Activated B cell treated with CpG ODN at 0.5 μM for 24 hours (primary cell): ENCODE results near the gene CNTFR. TPM values are rescaled to one million over a fixed set of nuclear protein-coding genes. Genes with fewer than 3 reads are reported as not detected.

Experiments
- ATAC-seq: fragments of 200-7000 bp; cut with Tn5 transposase; one replicate; pipeline ENCODE4 v1.10.0; 2021; ENCODE audit warnings: low read depth, mild to moderate bottlenecking, moderate library complexity
- CTCF ChIA-PET: fragments of 350-600 bp; sonication (Branson Sonifier 250); formaldehyde crosslinking; loops from one replicate; lab custom pipeline; 2021; ENCODE audit warnings: antibody characterized with exemption; lab: Charles Lee
- POLR2A ChIA-PET: fragments of 350-600 bp; sonication (Branson Sonifier 250); formaldehyde crosslinking; loops from one replicate; lab custom pipeline; 2021; ENCODE audit warnings: antibody characterized with exemption; lab: Charles Lee
- DNase-seq: peaks from one replicate; pipeline ENCODE4 v3.0.0; 2022
- H3K27ac Mint-ChIP-seq: one replicate; pipeline ENCODE4 v1.8.0; 2020; ENCODE audit warnings: mixed read lengths
- H3K27me3 Mint-ChIP-seq: one replicate; pipeline ENCODE4 v1.8.0; 2021; ENCODE audit warnings: mixed read lengths
- H3K36me3 Mint-ChIP-seq: one replicate; pipeline ENCODE4 v1.8.0; 2021; ENCODE audit warnings: low read depth, mixed read lengths
- H3K4me1 Mint-ChIP-seq: one replicate; pipeline ENCODE4 v1.8.0; 2021; ENCODE audit warnings: mixed read lengths
- H3K4me3 Mint-ChIP-seq: one replicate; pipeline ENCODE4 v1.8.0; 2020; ENCODE audit warnings: mild to moderate bottlenecking, mixed read lengths
- H3K9me3 Mint-ChIP-seq: one replicate; pipeline ENCODE4 v1.8.0; 2020; ENCODE audit warnings: mixed read lengths
- CTCF ChIP-seq: fragments of 200-600 bp; IDR thresholded peaks from one replicate; pipeline ENCODE4 v1.8.0; 2022; ENCODE audit warnings: antibody characterized with exemption, mild to moderate bottlenecking
- intact Hi-C: fragments of 100-400 bp; cut with micrococcal nuclease; formaldehyde crosslinking; loops from one replicate; pipeline ENCODE4 v1.15.1; 2024
- total RNA-seq: library from RNA; stranded (reverse); gene quantifications from 2 replicates; pipeline ENCODE4 v1.2.3, GENCODE V29; 2022

CNTFR gene
- total RNA-seq, 1 donor from 2014 or later: not detected

GRCh38 chr9:34603610-34604231 lies 14.2 kb upstream of the CNTFR start:
- intact Hi-C loops: loop anchor here (1.0 to 5.0 kb wide), 7 partner anchors 55 to 986 kb away; no protein-coding TSS in a partner anchor

GRCh38 chr9:34601937-34602573 lies 12.5 kb upstream of the CNTFR start:
- CTCF ChIA-PET: interaction anchor here (1.0 to 2.1 kb wide), 4 partner anchors 11 to 198 kb away, joined by 3 to 18 read pairs (median 9); no protein-coding TSS in a partner anchor
- Mint-ChIP-seq H3K27me3 (peaks cover 12% of the 10 kb centered on the region), H3K27ac (peak overlapping the region; percentile 16), H3K4me1 (no peaks in the 10 kb centered on the region), H3K4me3 (no peak overlapping the region), H3K9me3 (no peaks in the 10 kb centered on the region), H3K36me3 (no peaks in the 10 kb centered on the region)
- no peak for TF ChIP-seq CTCF
- intact Hi-C loops: loop anchor here (2.0 to 5.0 kb wide), 2 partner anchors 345 to 985 kb away; no protein-coding TSS in a partner anchor
- POLR2A ChIA-PET: no interaction called here
- DNase-seq (no peak), ATAC-seq (no peak)

More at GRCh38 chr9:34603610-34604231, 14.2 kb upstream of the CNTFR start:
- Mint-ChIP-seq H3K27me3 (peaks cover 9% of the 10 kb centered on the region), H3K36me3 (no peaks in the 10 kb centered on the region), H3K9me3 (no peaks in the 10 kb centered on the region), H3K4me1 (no peaks in the 10 kb centered on the region), H3K27ac (no peak overlapping the region), H3K4me3 (no peak overlapping the region)
- DNase-seq (peak; percentile 75), ATAC-seq (peak; percentile 97)
- CTCF ChIA-PET: interaction anchor here (0.6 to 3.0 kb wide), 22 partner anchors 8 to 1129 kb away, joined by 3 to 18 read pairs (median 4); partner anchors contain the start of genes DCTN3, DNAI1, ENHO and FAM219A
- peak; percentile 52 for TF ChIP-seq CTCF
- POLR2A ChIA-PET: interaction anchor here (1.0 kb wide), 1 partner anchor 8 kb away, joined by 3 read pairs; the partner anchor contains the start of gene RPP25L

GRCh38 chr9:34600908-34601307 lies 11.4 kb upstream of the CNTFR start:
- H3K27me3 Mint-ChIP-seq: peaks cover 21% of the 10 kb centered on the region
- H3K4me3 Mint-ChIP-seq: no peak overlapping the region
- ATAC-seq (no peak), DNase-seq (no peak)
- intact Hi-C loops: loop anchor here (5.0 kb wide), 1 partner anchor 984 kb away; no protein-coding TSS in a partner anchor
- H3K9me3 Mint-ChIP-seq: no peaks in the 10 kb centered on the region
- no peaks in the 10 kb centered on the region for H3K4me1 Mint-ChIP-seq
- H3K36me3 Mint-ChIP-seq: no peaks in the 10 kb centered on the region
- no peak overlapping the region for H3K27ac Mint-ChIP-seq
- TF ChIP-seq CTCF: no peak
- POLR2A ChIA-PET: no interaction called here
- CTCF ChIA-PET: interaction anchor here (0.9 to 1.1 kb wide), 2 partner anchors 33 to 222 kb away, joined by 3 to 4 read pairs; no protein-coding TSS in a partner anchor

GRCh38 chr9:34599546-34599945 lies 10.0 kb upstream of the CNTFR start:
- TF ChIP-seq CTCF: no peak
- intact Hi-C loops: no loop called here
- Mint-ChIP-seq H3K27ac (no peak overlapping the region), H3K27me3 (peaks cover 28% of the 10 kb centered on the region), H3K36me3 (no peaks in the 10 kb centered on the region), H3K9me3 (no peaks in the 10 kb centered on the region), H3K4me3 (no peak overlapping the region), H3K4me1 (no peaks in the 10 kb centered on the region)
- no peak for ATAC-seq
- CTCF ChIA-PET: interaction anchor here (1.4 kb wide), 1 partner anchor 196 kb away, joined by 3 read pairs; no protein-coding TSS in a partner anchor
- POLR2A ChIA-PET: no interaction called here
- no peak for DNase-seq

- no peak for TF ChIP-seq CTCF
- peaks cover 58% of the 10 kb centered on the region for H3K27me3 Mint-ChIP-seq
- peaks cover 32% of the 10 kb centered on the region for H3K4me1 Mint-ChIP-seq
- ChIA-PET POLR2A (no interaction called here), CTCF (no interaction called here)
- intact Hi-C loops: loop anchor here (5.0 kb wide), 1 partner anchor 967 kb away; no protein-coding TSS in a partner anchor
- no peak overlapping the region for H3K4me3 Mint-ChIP-seq
- H3K9me3 Mint-ChIP-seq: no peaks in the 10 kb centered on the region
- H3K36me3 Mint-ChIP-seq: no peaks in the 10 kb centered on the region
- DNase-seq: no peak
- no peak for ATAC-seq
- no peak overlapping the region for H3K27ac Mint-ChIP-seq
Observed at GRCh38 chr9:34594177-34594576, 4.7 kb upstream of the CNTFR start.
